Left colon (tissue), 2 donors: Measurements from ENCODE around the gene SEPTIN8. TPM values are rescaled to one million over a fixed set of nuclear protein-coding genes. Genes with fewer than 3 reads are reported as not detected.
A peak's percentile ranks its signal among the peaks of the same experiment; 100 is the strongest.

Source experiments
- ATAC-seq: fragments of 200-7000 bp; cut with Tn5 transposase; one replicate; pipeline ENCODE4 v1.9.1; 2020; ENCODE audit warnings: mild to moderate bottlenecking, moderate library complexity
- DNase-seq, 2 donors: peaks; one replicate each; pipeline ENCODE4 v3.0.0-alpha.2; 2020
- intact Hi-C, 2 donors: fragments of 100-400 bp; cut with DNase I in 1 of 2; cut with micrococcal nuclease in 1 of 2; formaldehyde crosslinking; loops; one replicate each; pipeline versions ENCODE4 v1.11.2 to v1.14.0; 2022; cut with DNase I, micrococcal nuclease
- total RNA-seq, 2 donors: library from RNA; stranded (reverse); fragmentation: NEBNext Ultra II Directional; extraction: Animal tissue kit (Norgen Biotek cat#: 25700); gene quantifications; one replicate each; pipeline ENCODE4 v1.2.1, GENCODE V29; 2021
- donor health status: DM: no; HTN: no; CAD: no.
- donor health status: DM: yes; HTN: yes; CAD: no.

SEPTIN8 gene
- total RNA-seq, 2 donors from 2014 or later = 58.7 to 59.6 TPM

GRCh38 chr5:132759114-132760048, 17.7 kb downstream of the SEPTIN8 start:
- no peak for DNase-seq
- peak; percentile 20 for ATAC-seq

GRCh38 chr5:132758451-132758850, 18.6 kb downstream of the SEPTIN8 start:
- intact Hi-C loops = no loop called here
- ATAC-seq (peak; percentile 74), DNase-seq (no peak)

More at GRCh38 chr5:132759114-132760048, 17.7 kb downstream of the SEPTIN8 start:
- intact Hi-C loops = no loop called here

GRCh38 chr5:132756542-132756941, 20.5 kb downstream of the SEPTIN8 start:
- DNase-seq (no peak), ATAC-seq (no peak)
- intact Hi-C loops = no loop called here

- intact Hi-C loops = no loop called here
- no peak for ATAC-seq
Measured at GRCh38 chr5:132754947-132755346, 22.1 kb downstream of the SEPTIN8 start.

GRCh38 chr5:132754111-132754510, 22.9 kb downstream of the SEPTIN8 start:
- DNase-seq (no peak), ATAC-seq (no peak)
- intact Hi-C loops = no loop called here

More at GRCh38 chr5:132754947-132755346, 22.1 kb downstream of the SEPTIN8 start:
- DNase-seq = no peak

GRCh38 chr5:132753135-132753987, 23.7 kb downstream of the SEPTIN8 start:
- intact Hi-C loops = no loop called here
- ATAC-seq (peak; percentile 55), DNase-seq (no peak)

GRCh38 chr5:132752581-132753125, 24.4 kb downstream of the SEPTIN8 start:
- no peak for DNase-seq
- intact Hi-C loops = no loop called here
- ATAC-seq = no peak

- intact Hi-C loops = no loop called here
- ATAC-seq (no peak), DNase-seq (no peak)
Measured at GRCh38 chr5:132751971-132752580, 25.0 kb downstream of the SEPTIN8 start.

- intact Hi-C loops = no loop called here
- ATAC-seq = no peak
- DNase-seq = no peak
Measured at GRCh38 chr5:132751444-132751843, 25.6 kb downstream of the SEPTIN8 start.

- DNase-seq = no peak
- intact Hi-C loops = no loop called here
- ATAC-seq = no peak
Measured at GRCh38 chr5:132750471-132751230, 26.4 kb downstream of the SEPTIN8 start.

- no peak for ATAC-seq
- DNase-seq = no peak
- intact Hi-C loops = no loop called here
Measured at GRCh38 chr5:132749506-132749905, 27.5 kb downstream of the SEPTIN8 start.

- ATAC-seq (no peak), DNase-seq (no peak)
- intact Hi-C loops = no loop called here
Measured at GRCh38 chr5:132748522-132749000, 28.5 kb downstream of the SEPTIN8 start.

- peak; percentile 67 for ATAC-seq
- intact Hi-C loops = no loop called here
- DNase-seq = peak in 1 of 2 donors; percentile 59
Measured at GRCh38 chr5:132747616-132748440, 29.2 kb downstream of the SEPTIN8 start.

GRCh38 chr5:132746954-132747615, 30.0 kb downstream of the SEPTIN8 start, which contains the start of gene CCNI2:
Gene CCNI2 (plus strand): TSS chr5:132747426. CDS start chr5:132747496, 70 bp downstream.
- ATAC-seq (peak; percentile 95), DNase-seq (peak; percentile 68 to 81)
- intact Hi-C loops = no loop called here

- intact Hi-C loops = no loop called here
- DNase-seq (no peak), ATAC-seq (no peak)
Measured at GRCh38 chr5:132746592-132746953, 30.5 kb downstream of the SEPTIN8 start.

- intact Hi-C loops = no loop called here
- ATAC-seq (no peak), DNase-seq (no peak)
Measured at GRCh38 chr5:132744659-132745058, 32.4 kb downstream of the SEPTIN8 start.

GRCh38 chr5:132742626-132743025, 34.4 kb downstream of the SEPTIN8 start:
- no peak for DNase-seq
- intact Hi-C loops = no loop called here
- no peak for ATAC-seq
